Left renal pelvis (tissue), 4 donors: ENCODE results near the gene OVOL2. TPM values are rescaled to one million over a fixed set of nuclear protein-coding genes. Genes with fewer than 3 reads are reported as not detected.

ENCODE experiments used
- DNase-seq, 4 donors: peaks; one replicate each; pipeline ENCODE4 v3.0.0-alpha.2; 2013; ENCODE audit warnings: low read depth in 4 of 4, low spot score in 3 of 4
- polyA plus RNA-seq, 4 donors: library from polyadenylated mRNA; unstranded; fragments of 120-200 nt; gene quantifications; one replicate each; pipeline ENCODE4 v1.2.1, GENCODE V29; 2013; ENCODE audit not compliant: insufficient read length in 4 of 4

The OVOL2 gene
- polyA plus RNA-seq, 4 donors, result 0.54 to 1.7 (median 1.6) TPM; not detected in 1

GRCh38 chr20:17992224-17992637 is 65.5 kb downstream of the OVOL2 start:
- no peak for DNase-seq

GRCh38 chr20:17990278-17990972 is 67.3 kb downstream of the OVOL2 start:
- no peak for DNase-seq

GRCh38 chr20:17987988-17988387 is 69.7 kb downstream of the OVOL2 start:
- no peak for DNase-seq

- DNase-seq, result no peak
These were observed 72.2 kb downstream of the OVOL2 start for GRCh38 chr20:17985388-17986018.

- no peak for DNase-seq
These were observed 81.4 kb downstream of the OVOL2 start for GRCh38 chr20:17976305-17976704.

Other genes with a start within 250 kb of the OVOL2 start
- 100 to 1,000 TPM; 150 to 235 (median 229) TPM for gene SNX5, start 89.1 kb downstream of the OVOL2 start, polyA plus RNA-seq
- gene MGME1, start 88.9 kb downstream of the OVOL2 start, polyA plus RNA-seq, result 10 to 100 TPM; 25.5 to 47.5 (median 41.9) TPM
- 10 to 100 TPM; 20.9 to 27.8 (median 27.3) TPM for gene KAT14, start 79.9 kb upstream of the OVOL2 start, polyA plus RNA-seq
- gene PET117, start 79.9 kb upstream of the OVOL2 start, polyA plus RNA-seq, result 10 to 100 TPM; 11.9 to 18.0 (median 17.3) TPM
- 10 to 100 TPM; 24.9 to 36.3 (median 27.5) TPM for gene ZNF133, start 230.6 kb upstream of the OVOL2 start, polyA plus RNA-seq